Mesendoderm (in vitro differentiated cells): Measurements from ENCODE around the gene RASGRF1.

Experiments
- DNase-seq: peaks from one replicate; pipeline ENCODE4 v3.0.0; 2013
- H2AK5ac ChIP-seq: 2 replicates; pipeline ENCODE4 v1.6.1; 2013; ENCODE audit warnings: low read length, inconsistent platforms
- H2BK120ac ChIP-seq: 2 replicates; pipeline ENCODE4 v1.6.1; 2013; ENCODE audit warnings: low read depth, mild to moderate bottlenecking, low read length, moderate library complexity, mixed read lengths
- H2BK15ac ChIP-seq: replicated peaks from 2 replicates; pipeline ENCODE4 v1.6.1; 2013; ENCODE audit warnings: low read depth, mild to moderate bottlenecking, moderate library complexity
- H2BK5ac ChIP-seq: 2 replicates; pipeline ENCODE4 v1.6.1; 2013; ENCODE audit warnings: low read length, inconsistent platforms
- H3K18ac ChIP-seq: 2 replicates; pipeline ENCODE4 v1.6.1; 2013; ENCODE audit warnings: mild to moderate bottlenecking, low read length, mixed read lengths
- H3K23ac ChIP-seq: one replicate; pipeline ENCODE4 v1.6.1; 2013; ENCODE audit warnings: low read length
- H3K27ac ChIP-seq: 2 replicates; pipeline ENCODE4 v1.5.1; 2013; ENCODE audit warnings: low read depth, mild to moderate bottlenecking, inconsistent platforms, low read length, moderate library complexity
- H3K27me3 ChIP-seq: 2 replicates; pipeline ENCODE4 v1.6.1; 2013; ENCODE audit warnings: low read length, control low read depth, mild to moderate bottlenecking, inconsistent platforms; ENCODE audit not compliant: insufficient read depth, poor library complexity
- H3K36me3 ChIP-seq: 2 replicates; pipeline ENCODE4 v1.6.1; 2013; ENCODE audit warnings: low read length, inconsistent platforms; ENCODE audit not compliant: control insufficient read depth, insufficient read depth
- H3K4ac ChIP-seq: one replicate; pipeline ENCODE4 v1.6.1; 2013; ENCODE audit warnings: low read depth, mild to moderate bottlenecking, low read length, moderate library complexity
- H3K4me1 ChIP-seq: 2 replicates; pipeline ENCODE4 v1.6.1; 2013; ENCODE audit warnings: low read depth, low read length, inconsistent platforms; ENCODE audit not compliant: control insufficient read depth
- H3K4me2 ChIP-seq: 2 replicates; pipeline ENCODE4 v1.6.1; 2013; ENCODE audit warnings: low read length
- H3K4me3 ChIP-seq: 2 replicates; pipeline ENCODE4 v1.5.1; 2013; ENCODE audit warnings: mild to moderate bottlenecking, low read length
- H3K56ac ChIP-seq: one replicate; pipeline ENCODE4 v1.6.1; 2013; ENCODE audit warnings: low read length
- H3K79me1 ChIP-seq: 2 replicates; pipeline ENCODE4 v1.6.1; 2013; ENCODE audit warnings: low read length, inconsistent platforms
- H3K79me2 ChIP-seq: 2 replicates; pipeline ENCODE4 v1.6.1; 2013; ENCODE audit warnings: mild to moderate bottlenecking, low read length; ENCODE audit not compliant: control insufficient read depth, insufficient read depth
- H3K9ac ChIP-seq: 2 replicates; pipeline ENCODE4 v1.6.1; 2013; ENCODE audit warnings: low read length, inconsistent platforms
- H4K5ac ChIP-seq: one replicate; pipeline ENCODE4 v1.6.1; 2013; ENCODE audit warnings: low read length
- H4K8ac ChIP-seq: one replicate; pipeline ENCODE4 v1.6.1; 2013; ENCODE audit warnings: low read depth, mild to moderate bottlenecking, control low read depth, low read length, moderate library complexity
- WGBS: extraction: QIAGEN DNeasy Blood & Tissue Kit; methylation state at CpG from one replicate; pipeline ENCODE4 v1.1.7; 2013; ENCODE audit warnings: low lambda C conversion rate, missing lambda C conversion rate; ENCODE audit not compliant: insufficient coverage; ENCODE audit errors: extremely low coverage; 5-methylcytosine and 5-hydroxymethylcytosine counted together

RASGRF1 gene

DNA sequence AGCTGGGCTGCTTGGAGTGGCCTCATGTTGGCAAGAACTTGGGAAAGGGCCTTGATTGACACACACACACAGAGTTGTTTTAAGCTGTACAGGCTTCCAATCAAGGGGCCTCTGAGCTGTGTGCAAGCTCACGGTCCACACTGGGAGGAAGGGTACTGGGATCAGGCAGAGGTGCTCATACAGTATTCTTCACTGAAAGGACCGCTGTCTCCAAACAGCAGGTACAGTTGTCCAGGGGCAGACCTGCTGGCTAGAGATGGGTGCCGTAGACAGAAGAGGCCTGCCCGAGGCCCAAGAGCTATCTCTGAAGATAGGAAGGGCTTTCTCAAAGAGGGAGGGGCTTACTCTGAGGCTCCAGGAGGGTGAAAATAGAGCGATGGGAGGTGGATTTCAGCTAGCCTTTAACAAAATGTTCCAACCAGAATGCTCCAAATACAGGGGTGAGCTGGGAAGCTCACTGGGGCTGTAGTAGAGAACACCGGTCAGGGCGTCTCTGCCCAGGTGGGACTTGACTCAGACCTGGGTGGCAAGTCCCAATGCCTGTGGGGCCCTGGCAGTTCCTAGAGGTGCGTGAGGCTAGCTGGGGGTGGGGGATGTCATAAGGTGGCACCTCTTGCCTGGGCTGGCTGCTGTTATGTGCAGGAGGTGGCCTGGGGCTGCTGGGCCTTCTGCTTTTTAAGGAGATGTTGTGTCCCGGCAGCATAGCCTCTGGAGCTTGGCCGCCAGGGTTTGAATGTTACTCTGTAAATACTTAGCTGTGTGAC lies 42.7 kb downstream of the RASGRF1 start:
- no peak overlapping the region for H3K4me3 ChIP-seq
- no CpG with 5 or more reads among the region's 10 CpGs for WGBS
- H2BK5ac ChIP-seq, result no peak overlapping the region

DNA sequence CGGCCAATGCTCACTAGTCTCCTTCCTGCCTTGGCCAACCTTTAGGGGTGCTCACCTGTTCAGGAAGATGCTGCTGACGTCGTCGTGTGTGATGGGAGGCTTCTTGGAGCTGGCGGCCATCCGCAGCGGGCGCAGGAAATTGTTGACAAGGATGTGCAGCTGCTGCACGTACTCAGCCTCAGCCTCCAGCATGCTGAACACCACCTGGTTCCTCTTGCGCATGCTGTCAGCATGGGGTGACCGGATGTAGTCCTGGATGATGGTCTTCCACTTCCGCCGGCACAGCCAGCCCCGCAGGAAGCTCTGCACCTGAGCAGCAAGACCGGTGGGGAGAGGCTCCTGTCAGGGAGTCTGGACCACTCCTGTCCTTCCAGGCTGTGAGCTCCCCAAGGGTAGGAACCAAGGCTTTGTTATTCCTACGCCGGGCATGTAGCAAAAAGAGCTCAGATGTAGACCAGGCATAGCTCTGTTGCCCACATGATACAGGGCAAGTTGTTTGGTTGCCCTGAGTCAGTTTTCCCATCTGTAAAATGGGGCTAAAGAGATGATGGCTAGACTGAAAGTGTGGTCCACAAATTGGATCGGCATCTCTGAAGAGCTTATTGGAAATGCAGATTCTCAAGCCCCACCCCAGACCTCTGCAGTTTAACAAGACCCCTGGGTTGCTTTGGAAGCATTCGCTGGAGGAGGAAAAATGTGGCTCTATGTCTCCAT lies 43.7 kb downstream of the RASGRF1 start:
- no peak for DNase-seq
- no peak overlapping the region for H2BK15ac ChIP-seq
- no peak overlapping the region for H3K4ac ChIP-seq
- no peak overlapping the region for H4K8ac ChIP-seq
- no peaks in the 10 kb centered on the region for H3K36me3 ChIP-seq
- no peak overlapping the region for H2BK120ac ChIP-seq
- no peak overlapping the region for H3K4me2 ChIP-seq
- no peak overlapping the region for H3K18ac ChIP-seq
- H3K23ac ChIP-seq, result no peak overlapping the region
- no peak overlapping the region for H2AK5ac ChIP-seq
- H4K5ac ChIP-seq, result no peak overlapping the region
- H3K79me1 ChIP-seq, result no peaks in the 10 kb centered on the region
- no peaks in the 10 kb centered on the region for H3K27me3 ChIP-seq
- H3K27ac ChIP-seq, result no peak overlapping the region
- H3K79me2 ChIP-seq, result no peaks in the 10 kb centered on the region
- H3K4me1 ChIP-seq, result no peaks in the 10 kb centered on the region
- no peak overlapping the region for H3K56ac ChIP-seq
- WGBS, result no CpG with 5 or more reads among the region's 19 CpGs
- H2BK5ac ChIP-seq, result no peak overlapping the region
- H3K9ac ChIP-seq, result no peak overlapping the region
- no peak overlapping the region for H3K4me3 ChIP-seq

More for the DNA sequence above, 42.7 kb downstream of the RASGRF1 start:
- Histone ChIP-seq H2AK5ac (no peak overlapping the region), H2BK15ac (no peak overlapping the region), H3K23ac (no peak overlapping the region), H2BK120ac (no peak overlapping the region), H3K56ac (no peak overlapping the region), H3K4me1 (no peaks in the 10 kb centered on the region), H3K27ac (no peak overlapping the region), H3K79me1 (no peaks in the 10 kb centered on the region), H3K27me3 (no peaks in the 10 kb centered on the region), H3K79me2 (no peaks in the 10 kb centered on the region), H3K4me2 (no peak overlapping the region), H4K5ac (no peak overlapping the region), H3K36me3 (no peaks in the 10 kb centered on the region), H4K8ac (no peak overlapping the region), H3K18ac (no peak overlapping the region), H3K4ac (no peak overlapping the region), H3K9ac (no peak overlapping the region)
- DNase-seq, result no peak

DNA sequence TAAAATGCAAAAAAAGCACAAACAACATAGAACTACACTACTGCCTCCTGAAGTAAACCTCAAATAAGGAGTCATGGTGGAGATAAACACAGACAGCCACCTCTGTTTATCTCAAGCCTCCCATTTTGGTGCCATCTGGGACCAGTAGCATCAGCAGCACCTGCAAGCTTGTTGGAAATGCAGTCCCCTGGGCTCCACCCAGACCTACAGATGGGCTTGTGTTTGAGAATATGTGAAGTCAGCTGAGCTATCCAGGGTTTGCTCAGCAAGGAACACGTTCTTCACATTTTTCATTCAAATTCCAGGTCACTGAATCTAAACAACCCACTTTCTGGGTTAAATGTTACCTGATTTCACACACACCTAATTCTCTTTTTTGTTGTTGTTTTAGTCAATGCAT lies 45.5 kb downstream of the RASGRF1 start:
- H3K27me3 ChIP-seq, result no peaks in the 10 kb centered on the region
- H3K4me1 ChIP-seq, result no peaks in the 10 kb centered on the region
- H2BK15ac ChIP-seq, result no peak overlapping the region
- H3K27ac ChIP-seq, result no peak overlapping the region
- no peak for DNase-seq
- H4K8ac ChIP-seq, result no peak overlapping the region
- no peak overlapping the region for H3K18ac ChIP-seq
- no peak overlapping the region for H2BK5ac ChIP-seq
- no peak overlapping the region for H2AK5ac ChIP-seq
- no peak overlapping the region for H3K4me2 ChIP-seq
- H3K56ac ChIP-seq, result no peak overlapping the region
- no peak overlapping the region for H3K23ac ChIP-seq
- no peak overlapping the region for H4K5ac ChIP-seq
- no peak overlapping the region for H3K9ac ChIP-seq
- H3K4ac ChIP-seq, result no peak overlapping the region
- no peak overlapping the region for H3K4me3 ChIP-seq
- no CpG with 5 or more reads among the region's 1 CpG for whole genome bisulfite sequencing
- H2BK120ac ChIP-seq, result no peak overlapping the region
- H3K79me2 ChIP-seq, result no peaks in the 10 kb centered on the region
- no peaks in the 10 kb centered on the region for H3K36me3 ChIP-seq
- no peaks in the 10 kb centered on the region for H3K79me1 ChIP-seq

DNA sequence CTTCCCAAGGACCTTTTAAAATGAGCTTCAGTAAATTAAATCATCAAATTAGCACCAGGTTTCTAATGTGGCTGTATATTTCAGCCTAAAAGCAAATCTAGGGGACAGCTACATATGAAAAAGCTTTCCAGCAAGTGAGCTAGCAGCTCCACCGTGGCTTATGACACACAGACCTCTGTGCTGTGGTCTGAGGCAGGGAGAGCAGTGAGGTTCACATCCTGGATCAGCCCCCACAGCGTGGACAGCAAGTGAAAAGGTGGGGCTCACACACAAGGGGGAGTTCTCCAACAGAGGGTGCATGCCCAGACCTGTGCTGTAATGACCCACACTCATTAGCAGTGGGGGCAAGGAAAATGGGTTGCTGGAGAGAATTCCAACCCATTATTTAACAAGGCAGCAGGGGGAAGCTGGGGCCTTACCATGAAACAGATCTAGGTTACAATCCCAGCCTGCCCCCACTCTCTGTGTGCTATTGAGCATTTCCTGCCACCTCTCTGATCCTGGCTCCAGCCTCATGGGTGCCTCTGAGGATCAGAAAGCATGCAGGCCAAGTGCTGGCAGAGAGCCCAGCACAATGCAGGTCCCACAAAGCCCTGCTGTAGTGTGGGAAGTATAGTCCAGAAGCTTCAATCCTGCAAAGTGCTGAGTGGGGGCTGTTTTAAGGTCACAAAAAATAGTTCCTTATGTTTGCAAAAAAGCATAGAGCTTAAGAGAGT lies 48.2 kb downstream of the RASGRF1 start:
- no peak overlapping the region for H4K8ac ChIP-seq
- no peak overlapping the region for H3K4ac ChIP-seq
- H3K27ac ChIP-seq, result no peak overlapping the region
- H3K79me2 ChIP-seq, result no peaks in the 10 kb centered on the region
- no peaks in the 10 kb centered on the region for H3K36me3 ChIP-seq
- H3K79me1 ChIP-seq, result no peaks in the 10 kb centered on the region
- no peak overlapping the region for H3K23ac ChIP-seq
- H2BK120ac ChIP-seq, result no peak overlapping the region
- H3K4me3 ChIP-seq, result no peak overlapping the region
- WGBS, result no CpG with 5 or more reads among the region's 2 CpGs
- H4K5ac ChIP-seq, result no peak overlapping the region
- H3K18ac ChIP-seq, result no peak overlapping the region
- no peaks in the 10 kb centered on the region for H3K4me1 ChIP-seq
- no peak overlapping the region for H3K4me2 ChIP-seq
- H3K27me3 ChIP-seq, result no peaks in the 10 kb centered on the region
- no peak overlapping the region for H3K56ac ChIP-seq
- no peak for DNase-seq
- no peak overlapping the region for H2BK5ac ChIP-seq
- no peak overlapping the region for H2BK15ac ChIP-seq
- no peak overlapping the region for H2AK5ac ChIP-seq
- no peak overlapping the region for H3K9ac ChIP-seq

- Histone ChIP-seq H3K23ac (no peak overlapping the region), H2BK5ac (no peak overlapping the region), H3K36me3 (no peaks in the 10 kb centered on the region), H4K5ac (no peak overlapping the region), H3K79me2 (no peaks in the 10 kb centered on the region), H3K56ac (no peak overlapping the region), H3K4me3 (no peak overlapping the region), H2AK5ac (no peak overlapping the region), H3K18ac (no peak overlapping the region), H3K4ac (no peak overlapping the region), H3K27me3 (no peaks in the 10 kb centered on the region), H3K4me1 (no peaks in the 10 kb centered on the region), H2BK15ac (no peak overlapping the region), H2BK120ac (no peak overlapping the region), H3K79me1 (no peaks in the 10 kb centered on the region), H3K27ac (no peak overlapping the region), H3K9ac (no peak overlapping the region), H3K4me2 (no peak overlapping the region), H4K8ac (no peak overlapping the region)
- no CpG with 5 or more reads among the region's 4 CpGs for WGBS
- DNase-seq, result no peak
Measured at GRCh38 chr15:79041601-79042168, 48.9 kb downstream of the RASGRF1 start.
